Right lobe of liver (tissue), 4 donors: ENCODE measurements around the gene PNISR.

Experiments used
- CTCF ChIP-seq, 4 donors: fragments of 200-600 bp in 3 of 4; fragments of 450-650 bp in 1 of 4; IDR thresholded peaks; one replicate each; pipeline versions ENCODE4 v1.5.1 to v1.8.0; 2016 to 2022; ENCODE audit warnings: antibody characterized with exemption in 4 of 4, mild to moderate bottlenecking in 2 of 4
- POLR2A ChIP-seq: fragments of 450-650 bp; IDR thresholded peaks from one replicate; pipeline ENCODE4 v1.6.1; 2017; ENCODE audit warnings: antibody characterized with exemption, mild to moderate bottlenecking
- donor health status: DM: no; HTN: no; CAD: no.
- donor health status: DM: no; HTN: no; CAD: no.
- donor health status: DM: no; HTN: yes; CAD: no.

DNA sequence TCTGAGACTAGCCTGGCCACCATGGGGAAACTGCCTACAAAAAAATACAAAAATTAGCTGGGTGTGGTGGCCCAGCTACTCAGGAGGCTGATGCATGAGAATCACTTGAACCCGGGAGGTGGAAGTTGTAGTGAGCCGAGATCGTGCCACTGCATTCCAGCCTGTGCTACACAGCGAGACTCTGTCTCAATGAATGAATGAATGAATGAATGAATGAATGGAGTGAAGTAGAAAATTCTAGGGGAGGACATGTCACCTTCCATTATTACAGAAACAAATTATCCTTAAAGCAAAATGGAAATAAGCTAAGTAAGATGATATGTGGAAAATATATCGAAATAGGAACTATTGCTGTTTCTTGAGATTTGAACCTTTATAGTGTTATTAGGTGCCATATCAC lies 2.9 kb upstream of the PNISR start:
- TF ChIP-seq CTCF (IDR thresholded peaks at IDR 0.05) (no peak), POLR2A (no peak)
